HG02610 (cell line): ENCODE results near the gene ZNF512.
"Not testable (repeated sequence)": the region's sequence is repeated elsewhere in the genome, so short reads cannot be mapped to it uniquely, and the experiment has no call there.

Source experiments
- ATAC-seq: cut with Tn5 transposase; IDR thresholded peaks from one replicate; pipeline ENCODE4 v1.9.1; 2021; ENCODE audit warnings: mild to moderate bottlenecking, moderate library complexity; ENCODE audit not compliant: unreplicated experiment

The ZNF512 gene

DNA sequence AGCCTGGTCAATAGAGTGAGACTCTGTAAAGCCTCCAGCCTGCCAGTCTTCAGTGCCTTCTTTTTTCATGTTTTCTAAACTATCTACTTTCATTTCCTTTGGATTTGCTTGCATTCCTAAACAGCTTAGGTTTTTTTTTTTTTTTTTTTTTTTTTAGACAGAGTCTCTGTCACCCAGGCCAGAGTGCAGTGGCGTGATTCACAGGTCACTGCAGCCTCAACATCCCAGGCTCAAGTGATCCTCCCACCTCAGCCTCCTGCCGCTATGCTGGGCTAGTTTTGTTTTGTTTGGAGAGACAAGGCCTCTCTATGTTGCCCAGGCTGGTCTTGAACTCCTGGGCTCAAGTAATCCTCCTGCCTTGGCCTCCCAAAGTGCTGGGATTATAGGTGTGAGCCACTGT lies 47.4 kb downstream of the ZNF512 start:
- ATAC-seq, result not testable (repeated sequence)

DNA sequence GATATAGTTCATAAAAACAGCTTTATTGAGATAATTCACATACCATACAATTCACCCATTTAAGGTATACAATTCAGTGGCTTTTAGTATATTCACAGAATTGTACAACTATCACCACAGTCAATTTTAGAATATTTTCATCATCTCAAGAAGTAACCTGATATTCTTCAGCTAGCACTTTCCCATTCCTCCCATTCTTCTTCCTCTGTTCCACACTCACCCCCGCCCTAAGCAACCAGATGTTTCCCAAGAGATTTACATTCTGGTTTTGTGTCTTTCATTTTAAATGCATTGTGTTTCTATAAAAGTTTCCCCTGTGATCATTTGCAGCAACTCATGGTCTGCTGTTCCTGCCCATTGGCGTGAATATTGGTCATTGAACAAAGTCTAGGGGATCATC lies 51.4 kb downstream of the ZNF512 start:
- no peak for ATAC-seq

- ATAC-seq, result no peak
These were observed 53.9 kb downstream of the ZNF512 start for GRCh38 chr2:27636766-27637165.

- ATAC-seq, result no peak
These were observed 55.3 kb downstream of the ZNF512 start for GRCh38 chr2:27638037-27638637.

DNA sequence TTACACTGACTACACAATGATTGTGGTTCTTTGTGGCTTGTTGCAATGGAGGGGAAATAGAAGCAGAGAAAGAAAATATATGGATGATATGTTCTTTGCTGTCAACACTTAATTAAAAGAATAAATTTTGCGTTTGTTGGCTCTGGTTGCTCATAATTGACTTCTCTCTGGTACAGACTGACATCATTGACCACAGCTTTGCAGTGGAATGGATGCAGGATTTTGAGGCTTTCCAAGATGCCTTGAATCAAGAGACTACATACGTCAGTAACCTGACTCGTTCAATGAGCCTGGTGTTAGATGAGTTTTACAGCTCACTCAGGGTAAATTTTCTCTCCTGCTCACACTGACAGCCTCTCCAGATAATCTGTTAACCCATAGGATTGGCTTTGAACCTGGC lies 55.9 kb downstream of the ZNF512 start:
- no peak for ATAC-seq

- no peak for ATAC-seq
These were observed 57.9 kb downstream of the ZNF512 start for GRCh38 chr2:27640722-27641245.

DNA sequence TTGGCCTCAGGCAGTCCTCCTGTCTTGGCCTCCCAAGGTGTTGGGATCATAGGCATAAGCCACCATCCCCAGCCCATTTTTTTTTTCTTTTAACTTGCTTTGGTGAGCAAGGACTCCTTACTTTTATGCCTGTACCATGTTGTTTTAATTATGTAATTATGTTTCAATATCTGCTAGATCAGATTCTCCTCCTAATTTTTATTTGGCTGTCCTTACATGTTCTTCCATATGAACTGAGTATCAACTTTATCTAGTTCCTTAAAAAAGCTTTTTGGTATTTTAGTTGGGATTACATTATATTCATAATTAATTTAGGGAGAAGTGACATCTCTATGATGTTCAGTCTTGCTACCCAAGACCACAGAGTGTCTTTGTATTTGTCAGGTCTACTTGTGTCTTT lies 62.4 kb downstream of the ZNF512 start:
- ATAC-seq, result no peak

GRCh38 chr2:27647289-27647688 lies 64.4 kb downstream of the ZNF512 start:
- no peak for ATAC-seq

DNA sequence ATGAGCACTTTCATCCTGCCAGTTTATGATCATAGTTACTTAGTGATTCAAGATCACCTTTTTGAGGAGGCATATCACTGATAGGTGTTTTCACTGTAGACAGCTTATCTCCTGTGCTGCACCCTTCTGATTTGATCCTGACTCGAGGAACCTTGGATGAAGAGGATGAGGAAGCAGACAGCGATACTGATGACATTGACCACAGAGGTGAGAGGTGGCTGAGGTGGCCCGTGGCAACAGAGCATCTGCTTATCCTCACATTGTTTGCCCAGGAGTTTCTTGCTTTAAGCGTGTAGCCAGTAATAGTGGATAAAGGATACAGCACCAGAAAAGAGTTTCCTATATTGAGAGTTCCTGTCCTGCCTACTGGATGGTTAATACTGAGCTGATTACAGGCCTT lies 64.9 kb downstream of the ZNF512 start:
- no peak for ATAC-seq

- ATAC-seq, result no peak
These were observed 68.2 kb downstream of the ZNF512 start for GRCh38 chr2:27651056-27651455.

- no peak for ATAC-seq
These were observed 69.5 kb downstream of the ZNF512 start for GRCh38 chr2:27652341-27652740.

DNA sequence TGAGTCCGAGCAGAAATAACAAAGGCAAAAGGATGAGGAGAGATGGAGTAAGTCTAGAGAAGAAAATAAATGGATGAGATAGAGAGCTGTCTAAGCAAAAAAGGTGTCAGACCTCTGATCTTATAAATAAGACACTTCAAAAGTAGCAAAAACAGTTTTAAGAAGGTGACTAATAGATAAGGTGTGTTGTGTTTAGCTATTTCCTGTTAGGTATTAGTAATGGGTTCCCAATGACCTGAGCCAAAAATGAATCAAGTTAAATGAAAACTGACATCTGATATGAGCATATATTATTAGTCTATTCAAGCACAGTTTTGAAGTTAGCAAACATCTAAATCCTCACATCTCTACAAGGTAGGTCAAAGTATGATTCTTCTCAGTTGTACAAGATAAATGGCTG lies 69.9 kb downstream of the ZNF512 start:
- ATAC-seq, result no peak

- no peak for ATAC-seq
These were observed 70.6 kb downstream of the ZNF512 start for GRCh38 chr2:27653397-27653796.

DNA sequence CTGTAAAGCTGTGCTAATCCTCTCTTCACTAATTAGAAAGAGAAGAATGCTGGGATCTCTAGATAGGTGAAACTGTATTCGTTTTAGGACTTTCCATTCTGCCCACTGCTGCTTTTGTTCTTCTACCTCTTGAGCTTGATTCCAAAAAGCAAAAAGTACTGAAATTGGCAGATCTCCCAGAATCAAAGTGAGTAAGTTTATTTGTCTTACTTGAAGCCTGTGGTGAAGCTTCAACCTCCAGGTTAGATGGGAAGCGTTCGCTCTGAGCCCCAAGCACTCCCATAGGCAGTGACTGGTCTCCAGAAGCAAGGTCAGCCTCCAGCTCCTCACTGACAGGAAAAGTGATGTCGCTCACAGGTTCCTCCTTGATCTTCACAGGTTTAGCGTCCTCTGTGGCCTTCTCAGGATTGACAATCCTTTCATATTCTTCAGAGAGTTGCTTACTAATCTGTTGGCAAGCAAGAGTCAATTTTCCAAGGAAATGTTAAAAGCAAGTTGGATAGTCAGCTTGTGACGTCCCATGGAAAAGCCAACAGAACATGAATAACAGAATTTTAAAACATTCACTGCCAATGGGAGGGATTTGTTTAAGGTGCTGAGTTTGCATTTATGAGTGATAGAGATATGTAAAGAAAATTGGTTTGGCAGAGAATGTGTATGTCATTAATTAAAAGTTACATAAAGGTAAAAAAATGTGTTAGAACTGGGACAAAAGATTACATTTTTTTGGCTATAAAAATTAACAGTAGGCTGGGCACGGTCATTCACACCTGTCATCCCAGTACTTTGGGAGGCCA lies 72.5 kb downstream of the ZNF512 start:
- ATAC-seq, result no peak

DNA sequence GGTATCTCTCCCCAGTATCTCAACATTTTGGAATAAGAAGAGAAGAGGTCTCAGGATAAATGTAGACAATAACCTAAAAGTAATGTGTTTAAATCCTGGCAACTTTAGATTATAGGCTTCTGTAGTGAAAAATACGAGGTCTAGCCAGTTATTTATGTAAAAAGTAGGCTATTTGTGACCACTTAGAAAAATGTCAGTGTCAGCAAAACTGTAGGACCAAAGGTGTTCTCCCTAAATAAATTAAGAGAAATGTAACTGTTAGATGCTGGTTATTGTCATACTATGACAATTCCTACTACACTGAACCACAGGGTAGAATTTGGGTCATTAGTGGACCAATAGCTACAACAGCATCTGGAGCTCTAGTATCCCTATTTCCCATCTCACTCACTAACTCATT lies 78.5 kb downstream of the ZNF512 start:
- no peak for ATAC-seq

DNA sequence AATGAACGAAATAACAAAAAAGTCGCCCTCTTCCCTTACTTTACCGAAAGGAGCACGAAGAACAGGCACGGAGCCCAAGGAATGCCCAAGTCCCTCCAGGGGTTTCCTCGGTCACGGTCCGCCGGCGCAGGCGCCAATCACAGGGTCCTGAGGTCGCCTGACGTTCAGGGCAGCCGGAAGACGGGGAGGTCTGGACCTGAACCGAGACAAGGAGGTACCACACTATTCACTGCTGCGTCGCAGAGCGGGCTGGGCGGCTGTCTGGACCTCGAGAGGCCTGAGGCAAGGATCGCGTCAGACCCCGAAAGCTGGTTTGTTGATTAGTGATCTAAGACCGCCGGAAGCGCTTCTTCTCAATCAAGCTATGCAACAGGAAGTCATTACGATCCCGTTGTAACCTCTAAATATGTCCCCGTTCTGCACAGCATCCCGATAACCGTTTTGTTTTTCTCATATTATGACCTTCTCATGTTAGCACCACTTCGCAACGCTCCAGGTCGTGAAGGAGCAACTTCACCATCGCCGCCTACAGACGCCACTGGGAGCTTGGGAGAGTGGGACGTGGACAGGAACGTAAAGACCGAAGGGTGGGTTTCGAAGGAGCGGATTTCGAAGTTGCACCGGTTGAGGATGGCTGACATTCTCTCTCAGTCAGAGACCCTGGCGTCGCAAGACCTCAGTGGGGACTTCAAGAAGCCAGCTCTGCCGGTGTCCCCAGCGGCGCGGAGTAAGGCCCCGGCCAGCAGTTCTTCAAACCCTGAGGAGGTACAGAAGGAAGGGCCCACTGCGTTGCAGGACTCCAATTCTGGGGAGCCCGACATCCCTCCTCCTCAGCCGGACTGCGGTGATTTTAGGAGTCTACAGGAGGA lies 80.7 kb downstream of the ZNF512 start, which contains the start of the genes SLC4A1AP and SUPT7L:
Gene SLC4A1AP (plus strand): TSS at position 605 of the 869 bp plus-strand sequence. CDS start 26 bp downstream, at position 631.
Gene SUPT7L (minus strand): TSS at position 330 of the 869 bp plus-strand sequence. CDS start 1,422 bp downstream, outside the sequence.
- peak; percentile 69 for ATAC-seq

DNA sequence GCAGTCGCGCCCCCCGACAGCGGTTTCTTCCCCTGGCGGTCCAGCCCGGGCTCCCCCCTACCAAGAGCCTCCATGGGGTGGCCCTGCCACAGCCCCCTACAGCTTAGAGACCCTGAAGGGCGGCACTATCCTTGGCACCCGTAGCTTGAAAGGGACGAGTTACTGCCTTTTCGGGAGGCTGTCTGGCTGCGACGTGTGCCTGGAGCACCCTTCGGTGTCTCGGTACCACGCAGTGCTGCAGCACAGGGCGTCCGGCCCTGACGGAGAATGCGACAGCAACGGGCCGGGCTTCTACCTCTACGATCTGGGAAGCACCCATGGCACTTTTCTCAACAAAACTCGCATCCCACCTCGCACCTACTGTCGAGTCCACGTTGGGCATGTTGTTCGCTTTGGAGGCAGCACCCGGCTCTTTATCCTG lies 81.3 kb downstream of the ZNF512 start:
- peak; percentile 13 for ATAC-seq

- no peak for ATAC-seq
These were observed 82.0 kb downstream of the ZNF512 start for GRCh38 chr2:27664622-27665363.

DNA sequence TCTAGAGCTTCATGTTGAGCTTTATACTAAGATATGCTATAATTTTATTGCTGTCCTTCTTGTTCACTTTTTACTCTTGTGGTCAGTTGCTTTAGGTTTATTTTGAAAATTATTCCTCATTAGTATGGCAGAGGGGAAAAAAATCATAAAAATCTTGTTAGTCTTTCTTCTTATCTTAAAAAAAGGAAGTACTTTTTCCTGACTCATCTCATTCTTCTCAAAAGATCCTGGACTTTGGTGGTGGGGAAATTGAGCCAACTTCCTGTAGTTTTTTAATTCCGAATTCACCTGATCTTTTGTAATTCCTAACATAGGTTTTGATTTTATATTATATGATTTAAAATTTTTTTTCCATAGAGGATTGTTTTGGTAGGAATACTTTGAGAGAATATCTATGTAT lies 84.6 kb downstream of the ZNF512 start:
- no peak for ATAC-seq

- no peak for ATAC-seq
These were observed 88.4 kb downstream of the ZNF512 start for GRCh38 chr2:27671235-27671634.
